ENCODE results near the gene IFT20.
A peak's percentile ranks its signal among the peaks of the same experiment; 100 is the strongest.

The IFT20 gene

DNA sequence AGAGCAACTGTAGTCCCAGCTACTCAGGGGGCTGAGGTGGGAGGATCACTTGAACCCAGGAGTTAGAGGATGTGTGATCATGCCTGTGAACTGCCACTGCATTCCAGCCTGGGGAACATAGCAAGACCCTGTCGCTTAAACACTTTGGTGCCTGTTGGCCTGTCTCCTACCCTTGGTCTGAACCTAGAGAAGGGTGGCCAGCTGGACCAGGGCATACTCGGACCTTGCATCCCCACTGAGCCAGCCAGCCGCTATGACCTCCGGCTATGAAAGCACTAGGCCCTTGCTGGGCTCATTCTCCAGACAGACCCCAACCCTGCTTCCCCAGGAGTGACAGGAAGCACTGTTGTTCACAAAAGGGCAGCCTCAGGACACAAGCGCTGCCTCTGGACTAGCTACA, 4.6 kb downstream of the IFT20 start:
- TF ChIP-seq ZFP3 (CRISPR knock-in tag; IDR thresholded peaks at IDR 0.05) (no peak), PPARA (CRISPR knock-in tag; IDR thresholded peaks at IDR 0.05; ENCODE audit: borderline replicate concordance) (no peak)
- no peak for ATAC-seq

DNA sequence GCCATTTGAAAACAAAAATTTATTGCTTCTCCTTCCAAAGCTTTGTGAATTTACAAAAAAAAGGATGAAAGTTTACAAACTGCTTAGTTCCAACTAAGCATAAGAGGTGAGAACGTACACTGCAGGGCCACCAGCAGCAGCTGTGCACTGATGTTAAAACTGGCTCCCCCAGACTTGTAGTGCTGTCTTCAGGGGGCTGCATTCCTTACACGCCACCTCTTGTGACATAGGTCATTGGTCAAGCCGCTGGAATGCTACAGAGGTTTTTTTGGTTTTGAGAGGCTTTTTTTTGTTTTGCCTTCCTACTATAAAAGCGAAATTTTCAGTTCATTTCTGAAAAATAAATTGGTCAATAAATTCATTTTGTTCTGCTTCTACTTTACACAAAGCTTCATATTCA, 6.9 kb downstream of the IFT20 start:
- ATAC-seq = no peak
- TF ChIP-seq ZC3H10 (CRISPR knock-in tag; IDR thresholded peaks at IDR 0.05) (no peak), ZFP3 (CRISPR knock-in tag; IDR thresholded peaks at IDR 0.05) (no peak), ZNF8 (CRISPR knock-in tag; IDR thresholded peaks at IDR 0.05) (no peak), ISL1 (CRISPR knock-in tag; IDR thresholded peaks at IDR 0.05) (no peak), CSDC2 (CRISPR knock-in tag; IDR thresholded peaks at IDR 0.05) (no peak), OSR1 (CRISPR knock-in tag; IDR thresholded peaks at IDR 0.05) (no peak), GLIS3 (CRISPR knock-in tag; IDR thresholded peaks at IDR 0.05) (no peak), ARNTL (CRISPR knock-in tag; IDR thresholded peaks at IDR 0.05; ENCODE audit: borderline replicate concordance, low read depth) (no peak), RARB (CRISPR knock-in tag; IDR thresholded peaks at IDR 0.05) (no peak), TOX (CRISPR knock-in tag; IDR thresholded peaks at IDR 0.05; ENCODE audit: borderline replicate concordance) (no peak), ZFP30 (CRISPR knock-in tag; IDR thresholded peaks at IDR 0.05) (no peak), BACH2 (CRISPR knock-in tag; IDR thresholded peaks at IDR 0.05; ENCODE audit: borderline replicate concordance) (no peak)
- TF ChIP-seq, protein P1, sequence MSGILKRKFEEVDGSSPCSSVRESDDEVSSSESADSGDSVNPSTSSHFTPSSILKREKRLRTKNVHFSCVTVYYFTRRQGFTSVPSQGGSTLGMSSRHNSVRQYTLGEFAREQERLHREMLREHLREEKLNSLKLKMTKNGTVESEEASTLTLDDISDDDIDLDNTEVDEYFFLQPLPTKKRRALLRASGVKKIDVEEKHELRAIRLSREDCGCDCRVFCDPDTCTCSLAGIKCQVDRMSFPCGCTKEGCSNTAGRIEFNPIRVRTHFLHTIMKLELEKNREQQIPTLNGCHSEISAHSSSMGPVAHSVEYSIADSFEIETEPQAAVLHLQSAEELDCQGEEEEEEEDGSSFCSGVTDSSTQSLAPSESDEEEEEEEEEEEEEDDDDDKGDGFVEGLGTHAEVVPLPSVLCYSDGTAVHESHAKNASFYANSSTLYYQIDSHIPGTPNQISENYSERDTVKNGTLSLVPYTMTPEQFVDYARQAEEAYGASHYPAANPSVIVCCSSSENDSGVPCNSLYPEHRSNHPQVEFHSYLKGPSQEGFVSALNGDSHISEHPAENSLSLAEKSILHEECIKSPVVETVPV (CRISPR knock-in tag; IDR thresholded peaks at IDR 0.05) = no peak
- TF ChIP-seq, protein P2, sequence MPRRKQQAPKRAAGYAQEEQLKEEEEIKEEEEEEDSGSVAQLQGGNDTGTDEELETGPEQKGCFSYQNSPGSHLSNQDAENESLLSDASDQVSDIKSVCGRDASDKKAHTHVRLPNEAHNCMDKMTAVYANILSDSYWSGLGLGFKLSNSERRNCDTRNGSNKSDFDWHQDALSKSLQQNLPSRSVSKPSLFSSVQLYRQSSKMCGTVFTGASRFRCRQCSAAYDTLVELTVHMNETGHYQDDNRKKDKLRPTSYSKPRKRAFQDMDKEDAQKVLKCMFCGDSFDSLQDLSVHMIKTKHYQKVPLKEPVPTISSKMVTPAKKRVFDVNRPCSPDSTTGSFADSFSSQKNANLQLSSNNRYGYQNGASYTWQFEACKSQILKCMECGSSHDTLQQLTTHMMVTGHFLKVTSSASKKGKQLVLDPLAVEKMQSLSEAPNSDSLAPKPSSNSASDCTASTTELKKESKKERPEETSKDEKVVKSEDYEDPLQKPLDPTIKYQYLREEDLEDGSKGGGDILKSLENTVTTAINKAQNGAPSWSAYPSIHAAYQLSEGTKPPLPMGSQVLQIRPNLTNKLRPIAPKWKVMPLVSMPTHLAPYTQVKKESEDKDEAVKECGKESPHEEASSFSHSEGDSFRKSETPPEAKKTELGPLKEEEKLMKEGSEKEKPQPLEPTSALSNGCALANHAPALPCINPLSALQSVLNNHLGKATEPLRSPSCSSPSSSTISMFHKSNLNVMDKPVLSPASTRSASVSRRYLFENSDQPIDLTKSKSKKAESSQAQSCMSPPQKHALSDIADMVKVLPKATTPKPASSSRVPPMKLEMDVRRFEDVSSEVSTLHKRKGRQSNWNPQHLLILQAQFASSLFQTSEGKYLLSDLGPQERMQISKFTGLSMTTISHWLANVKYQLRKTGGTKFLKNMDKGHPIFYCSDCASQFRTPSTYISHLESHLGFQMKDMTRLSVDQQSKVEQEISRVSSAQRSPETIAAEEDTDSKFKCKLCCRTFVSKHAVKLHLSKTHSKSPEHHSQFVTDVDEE (CRISPR knock-in tag; IDR thresholded peaks at IDR 0.05) = no peak

DNA sequence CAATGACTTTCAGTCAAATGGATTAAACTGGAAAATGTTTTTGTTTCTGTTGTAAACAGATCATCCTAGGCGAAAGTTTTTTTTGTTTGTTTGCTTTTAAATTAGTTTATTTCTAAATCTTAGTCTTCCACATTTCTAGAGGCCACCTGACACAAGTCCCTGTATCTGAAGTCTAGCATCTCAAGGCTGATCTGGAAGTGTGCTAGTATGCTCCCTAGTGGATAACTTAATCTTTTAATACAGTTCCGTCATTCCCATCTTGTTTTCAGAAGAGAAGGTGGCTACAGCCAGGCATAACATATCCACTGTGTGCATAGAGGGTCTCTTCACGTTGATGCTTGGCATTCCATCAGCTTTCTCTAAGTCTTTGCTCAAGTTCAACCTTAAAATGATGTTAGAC, 7.6 kb downstream of the IFT20 start:
- peak; percentile 38; the same call in 1 of the 3 replicates for ATAC-seq
- TF ChIP-seq PATZ1 (CRISPR knock-in tag; IDR thresholded peaks at IDR 0.05; ENCODE audit: borderline replicate concordance) = no peak
- no peak for TF ChIP-seq TOX (CRISPR knock-in tag; IDR thresholded peaks at IDR 0.05; ENCODE audit: borderline replicate concordance)
- no peak for TF ChIP-seq RARB (CRISPR knock-in tag; IDR thresholded peaks at IDR 0.05)
- TF ChIP-seq, protein P3, sequence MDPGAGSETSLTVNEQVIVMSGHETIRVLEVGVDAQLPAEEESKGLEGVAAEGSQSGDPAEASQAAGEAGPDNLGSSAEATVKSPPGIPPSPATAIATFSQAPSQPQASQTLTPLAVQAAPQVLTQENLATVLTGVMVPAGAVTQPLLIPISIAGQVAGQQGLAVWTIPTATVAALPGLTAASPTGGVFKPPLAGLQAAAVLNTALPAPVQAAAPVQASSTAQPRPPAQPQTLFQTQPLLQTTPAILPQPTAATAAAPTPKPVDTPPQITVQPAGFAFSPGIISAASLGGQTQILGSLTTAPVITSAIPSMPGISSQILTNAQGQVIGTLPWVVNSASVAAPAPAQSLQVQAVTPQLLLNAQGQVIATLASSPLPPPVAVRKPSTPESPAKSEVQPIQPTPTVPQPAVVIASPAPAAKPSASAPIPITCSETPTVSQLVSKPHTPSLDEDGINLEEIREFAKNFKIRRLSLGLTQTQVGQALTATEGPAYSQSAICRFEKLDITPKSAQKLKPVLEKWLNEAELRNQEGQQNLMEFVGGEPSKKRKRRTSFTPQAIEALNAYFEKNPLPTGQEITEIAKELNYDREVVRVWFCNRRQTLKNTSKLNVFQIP (CRISPR knock-in tag; IDR thresholded peaks at IDR 0.05; ENCODE audit: borderline replicate concordance, low read depth) = no peak
- no peak for TF ChIP-seq CSDC2 (CRISPR knock-in tag; IDR thresholded peaks at IDR 0.05)
- TF ChIP-seq OSR1 (CRISPR knock-in tag; IDR thresholded peaks at IDR 0.05) = no peak
- no peak for TF ChIP-seq ZNF70 (CRISPR knock-in tag; IDR thresholded peaks at IDR 0.05)
- no peak for TF ChIP-seq ZNF565 (CRISPR knock-in tag; conservative IDR thresholded peaks at IDR 0.05; ENCODE audit: low read depth)

DNA sequence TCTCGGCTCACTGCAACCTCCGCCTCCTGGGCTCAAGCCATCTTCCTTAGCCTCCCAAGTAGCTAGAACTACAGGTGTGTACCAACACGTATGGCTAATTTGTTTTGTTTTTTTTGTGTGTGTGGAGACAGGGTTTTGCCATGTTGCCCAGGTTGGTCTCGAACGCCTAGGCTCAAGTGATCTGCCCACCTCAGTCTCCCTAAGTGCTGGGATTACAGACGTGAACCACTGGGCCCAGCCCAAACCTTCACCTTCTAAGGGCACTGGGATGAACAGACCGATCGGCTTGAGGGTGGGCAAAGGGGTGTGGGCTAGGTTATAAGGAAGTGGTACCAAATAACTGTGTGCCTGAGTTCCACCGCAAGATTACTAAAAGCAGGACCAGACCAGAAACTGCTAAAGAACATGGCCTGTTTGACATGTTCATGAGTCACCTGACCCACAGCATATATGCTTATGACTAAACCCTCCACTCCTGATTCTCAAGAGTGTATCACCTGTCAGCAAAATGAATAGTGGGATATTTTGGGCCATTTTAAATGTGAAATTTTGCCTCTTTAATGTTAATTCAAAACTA, 8.2 kb downstream of the IFT20 start:
- TF ChIP-seq RARB (CRISPR knock-in tag; IDR thresholded peaks at IDR 0.05) (no peak), ZFP30 (CRISPR knock-in tag; IDR thresholded peaks at IDR 0.05) (no peak), TCF4 (CRISPR knock-in tag; IDR thresholded peaks at IDR 0.05; ENCODE audit: borderline replicate concordance) (no peak), PPARA (CRISPR knock-in tag; IDR thresholded peaks at IDR 0.05; ENCODE audit: borderline replicate concordance) (no peak)
- ATAC-seq = no peak

All from SK-N-SH treated with all-trans-retinoic acid at 6 μM for 48 hours (cell line).